ENCODE data around the gene REEP1. TPM values are rescaled to one million over a fixed set of nuclear protein-coding genes. Genes with fewer than 3 reads are reported as not detected.

Gene REEP1
- polyA plus RNA-seq, 2 donors = 2.6 to 2.9 TPM

DNA sequence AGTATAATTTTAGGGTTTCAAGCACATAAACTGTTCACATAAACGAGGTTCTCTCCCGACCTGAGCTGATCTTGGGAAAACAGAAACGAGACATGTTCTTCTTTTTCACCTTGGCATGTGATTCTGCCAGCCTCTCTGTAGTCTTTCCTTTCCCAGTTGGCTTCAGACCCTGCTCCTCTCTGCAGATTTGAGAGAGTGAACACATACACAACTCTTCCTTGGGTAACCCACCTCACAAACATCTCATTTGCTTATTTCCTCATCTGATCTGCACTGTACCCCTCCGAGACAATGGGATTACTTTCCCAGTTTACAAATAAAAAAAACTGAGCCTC, 46.1 kb downstream of the REEP1 start:
- Histone ChIP-seq H3K4me1 (ENCODE audit: control insufficient read depth in 2 of 2, insufficient read depth in 2 of 2, low read length in 1 of 2) (no peaks in the 10 kb centered on the region), H3K9me3 (ENCODE audit: control insufficient read depth in 2 of 2, insufficient read depth in 1 of 2, low read depth in 1 of 2, low read length in 1 of 2) (no peaks in the 10 kb centered on the region), H3K27ac (ENCODE audit: low read depth in 2 of 2, low read length in 1 of 2) (no peak overlapping the region), H3K36me3 (ENCODE audit: control insufficient read depth in 2 of 2, insufficient read depth in 2 of 2, low read length in 1 of 2) (no peaks in the 10 kb centered on the region), H3K4me3 (ENCODE audit: low read depth in 1 of 2, low read length in 2 of 2) (no peak overlapping the region), H3K27me3 (ENCODE audit: control insufficient read depth in 1 of 2, insufficient read depth in 2 of 2, low read length in 2 of 2) (no peaks in the 10 kb centered on the region)
- WGBS, 2 donors = 70 to 72% methylated on average over 4 of the region's 4 CpGs

DNA sequence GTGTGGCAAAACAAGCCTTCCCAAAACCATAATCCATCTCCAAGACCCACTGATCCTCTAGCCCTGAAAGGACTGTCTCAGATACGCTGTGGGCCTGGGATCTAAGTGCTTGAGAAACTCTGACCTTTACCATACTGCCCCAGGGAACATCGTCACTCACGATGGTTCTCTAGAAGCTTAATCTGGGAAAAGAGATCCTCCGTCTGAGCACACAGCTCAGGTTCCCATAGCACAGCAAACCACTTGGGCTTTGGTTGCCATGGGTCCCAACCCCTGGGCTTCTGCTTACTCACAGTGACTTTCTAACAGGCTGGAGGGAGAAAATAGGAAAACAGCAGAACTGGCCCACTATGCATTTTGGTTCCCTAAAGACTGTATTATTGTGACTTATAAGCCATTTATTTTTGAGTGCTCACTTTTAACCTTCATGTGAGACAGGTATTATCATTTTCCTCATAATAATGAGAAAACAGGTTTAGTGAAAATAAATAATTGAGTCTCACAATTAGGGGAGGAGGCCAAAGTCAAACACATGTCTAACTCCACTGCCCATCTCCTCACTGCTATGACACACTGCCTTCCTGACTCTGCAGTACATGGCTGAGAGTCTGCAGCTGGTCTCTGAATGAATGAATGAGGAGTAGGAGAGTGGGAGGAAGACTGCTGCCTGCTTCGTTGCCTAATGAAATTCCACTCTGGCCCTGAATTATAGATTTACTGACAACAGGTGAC, 46.7 kb downstream of the REEP1 start:
- no peak overlapping the region for H3K27ac ChIP-seq (ENCODE audit: low read depth in 2 of 2, low read length in 1 of 2)
- no peaks in the 10 kb centered on the region for H3K36me3 ChIP-seq (ENCODE audit: control insufficient read depth in 2 of 2, insufficient read depth in 2 of 2, low read length in 1 of 2)
- no peak overlapping the region for H3K4me3 ChIP-seq (ENCODE audit: low read depth in 1 of 2, low read length in 2 of 2)
- H3K9me3 ChIP-seq (ENCODE audit: control insufficient read depth in 2 of 2, insufficient read depth in 1 of 2, low read depth in 1 of 2, low read length in 1 of 2) = no peaks in the 10 kb centered on the region
- H3K4me1 ChIP-seq (ENCODE audit: control insufficient read depth in 2 of 2, insufficient read depth in 2 of 2, low read length in 1 of 2) = no peaks in the 10 kb centered on the region
- 74 to 76% methylated on average over 5 of the region's 5 CpGs for WGBS, 2 donors
- no peaks in the 10 kb centered on the region for H3K27me3 ChIP-seq (ENCODE audit: control insufficient read depth in 1 of 2, insufficient read depth in 2 of 2, low read length in 2 of 2)

GRCh38 chr2:86286516-86286915, 50.9 kb downstream of the REEP1 start:
- Histone ChIP-seq H3K27ac (ENCODE audit: low read depth in 2 of 2, low read length in 1 of 2) (no peak overlapping the region), H3K4me1 (ENCODE audit: control insufficient read depth in 2 of 2, insufficient read depth in 2 of 2, low read length in 1 of 2) (no peaks in the 10 kb centered on the region), H3K27me3 (ENCODE audit: control insufficient read depth in 1 of 2, insufficient read depth in 2 of 2, low read length in 2 of 2) (no peaks in the 10 kb centered on the region), H3K4me3 (ENCODE audit: low read depth in 1 of 2, low read length in 2 of 2) (no peak overlapping the region), H3K36me3 (ENCODE audit: control insufficient read depth in 2 of 2, insufficient read depth in 2 of 2, low read length in 1 of 2) (no peaks in the 10 kb centered on the region), H3K9me3 (ENCODE audit: control insufficient read depth in 2 of 2, insufficient read depth in 1 of 2, low read depth in 1 of 2, low read length in 1 of 2) (no peaks in the 10 kb centered on the region)
- WGBS, 2 donors = 47 to 85% methylated on average over 3 of the region's 3 CpGs

DNA sequence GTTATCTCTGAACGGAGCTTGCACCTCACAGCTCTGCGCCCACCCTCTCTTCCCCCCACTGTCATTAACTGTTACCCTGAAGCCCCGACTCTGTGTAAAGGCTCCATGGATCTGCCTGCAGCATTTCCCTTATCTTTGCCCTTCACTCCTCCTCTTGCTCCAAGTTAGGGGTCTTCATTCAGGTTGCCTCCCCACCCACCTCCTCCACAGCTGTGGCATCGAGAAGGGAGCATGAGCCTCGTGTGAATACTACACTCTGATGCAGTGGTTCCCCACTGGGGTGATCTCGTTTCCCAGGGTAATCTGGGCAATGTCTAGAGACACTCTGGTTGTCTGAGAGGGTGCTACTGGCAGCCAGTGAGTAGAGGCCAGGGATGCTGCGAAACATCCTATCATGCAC, 51.4 kb downstream of the REEP1 start:
- Histone ChIP-seq H3K4me1 (ENCODE audit: control insufficient read depth in 2 of 2, insufficient read depth in 2 of 2, low read length in 1 of 2) (peaks cover 0 to under 1% of the 10 kb centered on the region in 2 donors), H3K4me3 (ENCODE audit: low read depth in 1 of 2, low read length in 2 of 2) (no peak overlapping the region), H3K36me3 (ENCODE audit: control insufficient read depth in 2 of 2, insufficient read depth in 2 of 2, low read length in 1 of 2) (no peaks in the 10 kb centered on the region), H3K27ac (ENCODE audit: low read depth in 2 of 2, low read length in 1 of 2) (no peak overlapping the region), H3K9me3 (ENCODE audit: control insufficient read depth in 2 of 2, insufficient read depth in 1 of 2, low read depth in 1 of 2, low read length in 1 of 2) (no peaks in the 10 kb centered on the region), H3K27me3 (ENCODE audit: control insufficient read depth in 1 of 2, insufficient read depth in 2 of 2, low read length in 2 of 2) (no peaks in the 10 kb centered on the region)
- WGBS, 2 donors = 88 to 89% methylated on average over 7 of the region's 7 CpGs

GRCh38 chr2:86285571-86285970, 51.9 kb downstream of the REEP1 start:
- Histone ChIP-seq H3K27ac (ENCODE audit: low read depth in 2 of 2, low read length in 1 of 2) (no peak overlapping the region), H3K27me3 (ENCODE audit: control insufficient read depth in 1 of 2, insufficient read depth in 2 of 2, low read length in 2 of 2) (no peaks in the 10 kb centered on the region), H3K9me3 (ENCODE audit: control insufficient read depth in 2 of 2, insufficient read depth in 1 of 2, low read depth in 1 of 2, low read length in 1 of 2) (no peaks in the 10 kb centered on the region), H3K4me3 (ENCODE audit: low read depth in 1 of 2, low read length in 2 of 2) (no peak overlapping the region), H3K36me3 (ENCODE audit: control insufficient read depth in 2 of 2, insufficient read depth in 2 of 2, low read length in 1 of 2) (no peaks in the 10 kb centered on the region), H3K4me1 (ENCODE audit: control insufficient read depth in 2 of 2, insufficient read depth in 2 of 2, low read length in 1 of 2) (peaks cover 0 to 3% of the 10 kb centered on the region in 2 donors)
- WGBS, 2 donors = 76 to 79% methylated on average over 3 of the region's 3 CpGs

DNA sequence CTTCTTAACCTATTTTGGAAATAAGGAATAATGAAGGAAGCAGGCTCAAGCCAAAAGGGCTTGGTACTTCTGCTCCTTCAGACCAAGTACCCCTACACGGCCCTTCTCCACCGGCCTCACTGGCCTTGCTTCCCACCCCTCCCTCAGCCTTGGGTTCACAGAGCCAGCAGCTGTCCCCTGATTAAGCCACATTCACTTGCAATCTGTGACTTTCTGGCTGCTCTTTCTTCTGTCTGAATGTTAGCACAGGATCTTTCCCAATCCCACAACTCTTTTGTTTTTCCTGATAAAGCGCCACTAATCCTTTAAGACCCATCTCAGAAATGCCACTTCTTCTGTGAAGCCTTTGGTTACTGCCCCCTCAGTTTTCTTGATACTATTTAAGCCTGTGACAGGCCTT, 52.4 kb downstream of the REEP1 start:
- 84 to 86% methylated on average over 3 of the region's 3 CpGs for whole genome bisulfite sequencing, 2 donors
- Histone ChIP-seq H3K36me3 (ENCODE audit: control insufficient read depth in 2 of 2, insufficient read depth in 2 of 2, low read length in 1 of 2) (no peaks in the 10 kb centered on the region), H3K27me3 (ENCODE audit: control insufficient read depth in 1 of 2, insufficient read depth in 2 of 2, low read length in 2 of 2) (no peaks in the 10 kb centered on the region), H3K4me1 (ENCODE audit: control insufficient read depth in 2 of 2, insufficient read depth in 2 of 2, low read length in 1 of 2) (peaks cover 0 to 3% of the 10 kb centered on the region in 2 donors), H3K27ac (ENCODE audit: low read depth in 2 of 2, low read length in 1 of 2) (no peak overlapping the region), H3K9me3 (ENCODE audit: control insufficient read depth in 2 of 2, insufficient read depth in 1 of 2, low read depth in 1 of 2, low read length in 1 of 2) (no peaks in the 10 kb centered on the region), H3K4me3 (ENCODE audit: low read depth in 1 of 2, low read length in 2 of 2) (no peak overlapping the region)

GRCh38 chr2:86284401-86284841, 53.0 kb downstream of the REEP1 start:
- H3K4me3 ChIP-seq (ENCODE audit: low read depth in 1 of 2, low read length in 2 of 2) = no peak overlapping the region
- no peaks in the 10 kb centered on the region for H3K36me3 ChIP-seq (ENCODE audit: control insufficient read depth in 2 of 2, insufficient read depth in 2 of 2, low read length in 1 of 2)
- no peaks in the 10 kb centered on the region for H3K9me3 ChIP-seq (ENCODE audit: control insufficient read depth in 2 of 2, insufficient read depth in 1 of 2, low read depth in 1 of 2, low read length in 1 of 2)
- no peaks in the 10 kb centered on the region for H3K27me3 ChIP-seq (ENCODE audit: control insufficient read depth in 1 of 2, insufficient read depth in 2 of 2, low read length in 2 of 2)
- peaks cover 0 to 3% of the 10 kb centered on the region in 2 donors for H3K4me1 ChIP-seq (ENCODE audit: control insufficient read depth in 2 of 2, insufficient read depth in 2 of 2, low read length in 1 of 2)
- H3K27ac ChIP-seq (ENCODE audit: low read depth in 2 of 2, low read length in 1 of 2) = no peak overlapping the region
- 68 to 82% methylated on average over 12 of the region's 12 CpGs for WGBS, 2 donors

DNA sequence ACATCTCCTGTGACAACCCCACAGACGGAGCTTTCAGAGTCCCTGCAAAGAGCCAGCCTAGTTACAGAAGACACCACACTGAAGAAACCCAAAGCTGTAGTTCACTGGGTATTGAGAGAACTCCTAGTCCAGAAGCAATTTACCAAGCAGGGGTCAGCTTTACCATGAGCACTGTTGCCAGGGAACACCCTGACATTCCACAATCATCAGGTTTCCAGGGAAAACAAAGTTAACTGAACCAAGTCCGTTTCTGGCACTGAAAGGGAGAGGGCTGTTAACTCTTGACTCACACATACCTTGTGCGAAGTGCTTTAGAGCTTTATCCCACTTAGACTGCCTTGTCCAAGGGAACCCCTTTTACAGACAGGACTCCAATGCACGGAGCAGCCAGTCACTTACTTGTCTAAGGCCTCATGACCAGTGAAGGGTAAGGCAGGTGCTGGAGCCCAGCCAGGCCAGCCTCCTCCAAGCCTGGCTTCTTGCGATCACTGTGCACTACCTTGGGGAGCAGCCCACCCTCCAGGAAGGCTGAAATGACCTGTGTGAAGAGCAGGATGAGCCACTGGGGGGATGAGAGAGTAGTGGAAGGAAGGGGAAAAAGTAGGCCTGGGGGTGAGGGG, 53.9 kb downstream of the REEP1 start:
- peaks cover 0 to 3% of the 10 kb centered on the region in 2 donors for H3K4me1 ChIP-seq (ENCODE audit: control insufficient read depth in 2 of 2, insufficient read depth in 2 of 2, low read length in 1 of 2)
- H3K27me3 ChIP-seq (ENCODE audit: control insufficient read depth in 1 of 2, insufficient read depth in 2 of 2, low read length in 2 of 2) = no peaks in the 10 kb centered on the region
- 54 to 57% methylated on average over 5 of the region's 5 CpGs for WGBS, 2 donors
- H3K4me3 ChIP-seq (ENCODE audit: low read depth in 1 of 2, low read length in 2 of 2) = no peak overlapping the region
- no peaks in the 10 kb centered on the region for H3K9me3 ChIP-seq (ENCODE audit: control insufficient read depth in 2 of 2, insufficient read depth in 1 of 2, low read depth in 1 of 2, low read length in 1 of 2)
- H3K27ac ChIP-seq (ENCODE audit: low read depth in 2 of 2, low read length in 1 of 2) = no peak overlapping the region
- no peaks in the 10 kb centered on the region for H3K36me3 ChIP-seq (ENCODE audit: control insufficient read depth in 2 of 2, insufficient read depth in 2 of 2, low read length in 1 of 2)

DNA sequence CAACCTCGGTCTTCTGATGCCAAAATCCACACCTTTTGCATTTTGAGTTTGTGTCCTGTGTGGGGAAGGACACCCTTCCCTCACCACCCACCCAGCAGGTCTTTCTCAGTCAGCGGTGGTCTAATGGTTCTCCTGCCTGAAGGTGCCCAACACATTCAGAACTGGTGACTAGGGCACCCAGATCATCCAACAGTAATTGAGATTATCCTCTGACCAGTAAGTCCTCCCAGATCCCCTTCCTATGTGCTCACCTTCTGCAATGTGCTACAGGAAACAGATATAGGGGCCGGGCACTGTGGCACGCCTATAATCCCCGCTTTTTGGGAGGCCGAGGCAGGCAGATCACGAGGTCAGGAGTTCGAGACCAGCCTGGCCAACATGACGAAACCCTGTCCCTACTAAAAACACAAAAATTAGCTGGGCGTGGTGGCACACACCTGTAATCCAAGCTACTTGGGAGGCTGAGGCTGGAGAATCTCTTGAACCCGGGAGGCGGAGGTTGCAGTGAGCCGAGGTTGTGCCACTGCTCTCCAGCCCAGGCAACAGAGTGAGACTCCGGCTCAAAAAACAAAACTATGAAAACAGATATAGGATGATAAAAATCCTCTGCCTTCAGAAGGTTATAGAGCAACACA, 56.2 kb downstream of the REEP1 start:
- Histone ChIP-seq H3K27me3 (ENCODE audit: control insufficient read depth in 1 of 2, insufficient read depth in 2 of 2, low read length in 2 of 2) (no peaks in the 10 kb centered on the region), H3K36me3 (ENCODE audit: control insufficient read depth in 2 of 2, insufficient read depth in 2 of 2, low read length in 1 of 2) (no peaks in the 10 kb centered on the region), H3K4me3 (ENCODE audit: low read depth in 1 of 2, low read length in 2 of 2) (no peak overlapping the region), H3K27ac (ENCODE audit: low read depth in 2 of 2, low read length in 1 of 2) (no peak overlapping the region), H3K4me1 (ENCODE audit: control insufficient read depth in 2 of 2, insufficient read depth in 2 of 2, low read length in 1 of 2) (peaks cover 0 to 3% of the 10 kb centered on the region in 2 donors), H3K9me3 (ENCODE audit: control insufficient read depth in 2 of 2, insufficient read depth in 1 of 2, low read depth in 1 of 2, low read length in 1 of 2) (no peaks in the 10 kb centered on the region)
- 94 to 95% methylated on average over 14 of the region's 14 CpGs for WGBS, 2 donors
